ENCODE data around the gene MED10.
"Not testable (repeated sequence)": the region's sequence is repeated elsewhere in the genome, so short reads cannot be mapped to it uniquely, and the experiment has no call there.

GRCh38 chr5:6363454-6364011, 14.8 kb downstream of the MED10 start:
- not testable (repeated sequence) for TF ChIP-seq CTCF (IDR thresholded peaks at IDR 0.05; ENCODE audit: low read length); EZH2 (IDR thresholded peaks at IDR 0.05; ENCODE audit: borderline replicate concordance, low read length)
